AG09309 (cell line): ENCODE data around the gene PAK1IP1.
A peak's percentile ranks its signal among the peaks of the same experiment; 100 is the strongest.
"Not testable (repeated sequence)": the region's sequence is repeated elsewhere in the genome, so short reads cannot be mapped to it uniquely, and the experiment has no call there.

Source experiments
- DNase-seq: peaks from one replicate; pipeline ENCODE4 v3.0.0-alpha.2; 2010; ENCODE audit warnings: low read depth
- H3K4me3 ChIP-seq: 2 replicates; pipeline ENCODE4 v1.5.1; 2011; ENCODE audit warnings: mild to moderate bottlenecking, low read depth, low read length, moderate library complexity; ENCODE audit not compliant: control insufficient read depth
- CTCF ChIP-seq: IDR thresholded peaks from 2 replicates; pipeline ENCODE4 v1.5.1; 2011; ENCODE audit warnings: mild to moderate bottlenecking, low read depth, low read length, inconsistent platforms; ENCODE audit not compliant: insufficient read depth, control insufficient read depth; ENCODE audit errors: missing control alignments

Gene PAK1IP1

GRCh38 chr6:10694302-10695085 lies at the start of gene PAK1IP1, which contains the start of gene C6orf52:
Gene PAK1IP1 (plus strand): TSS chr6:10694972. CDS start chr6:10694986, 14 bp downstream.
Gene C6orf52 (minus strand): TSS chr6:10694616. CDS start chr6:10687550, 7,066 bp downstream.
- peak within 1 kb of the TSS; percentile 91 for H3K4me3 ChIP-seq
- DNase-seq: peak; percentile 74
- TF ChIP-seq CTCF: no peak

GRCh38 chr6:10655508-10656055 lies 39.2 kb upstream of the PAK1IP1 start:
- TF ChIP-seq CTCF: no peak

GRCh38 chr6:10658910-10659698 lies 35.7 kb upstream of the PAK1IP1 start:
- DNase-seq: no peak
- H3K4me3 ChIP-seq: no peak overlapping the region

More at GRCh38 chr6:10655508-10656055, 39.2 kb upstream of the PAK1IP1 start:
- no peak for DNase-seq
- H3K4me3 ChIP-seq: no peak overlapping the region

GRCh38 chr6:10659699-10660348 lies 34.9 kb upstream of the PAK1IP1 start:
- DNase-seq: no peak
- TF ChIP-seq CTCF: no peak
- H3K4me3 ChIP-seq: no peak overlapping the region

More at GRCh38 chr6:10658910-10659698, 35.7 kb upstream of the PAK1IP1 start:
- no peak for TF ChIP-seq CTCF

- not testable (repeated sequence) for DNase-seq, H3K4me3 ChIP-seq
Observed at GRCh38 chr6:10660431-10661191, 34.2 kb upstream of the PAK1IP1 start.

- DNase-seq: no peak
- TF ChIP-seq CTCF: no peak
Observed at GRCh38 chr6:10662207-10662606, 32.6 kb upstream of the PAK1IP1 start.

More at GRCh38 chr6:10662207-10662606, 32.6 kb upstream of the PAK1IP1 start:
- H3K4me3 ChIP-seq: no peak overlapping the region
